C1 segment of cervical spinal cord (tissue), 14 donors: ENCODE data around the gene GRIA1.
"Not testable (repeated sequence)": the region's sequence is repeated elsewhere in the genome, so short reads cannot be mapped to it uniquely, and the experiment has no call there.

Experiments
- DNase-seq, 14 donors: peaks; one replicate each; lab custom pipeline; 2025; lab: John Stamatoyannopoulos, UW

Gene GRIA1

GRCh38 chr5:153824909-153825308, 334.4 kb downstream of the GRIA1 start:
- DNase-seq, result no peak

- DNase-seq, result peak in 5 of 14 donors; percentile 1 to 59 (median 19)
Measured at GRCh38 chr5:153827397-153827796, 336.9 kb downstream of the GRIA1 start.

GRCh38 chr5:153829510-153830065, 339.1 kb downstream of the GRIA1 start:
- DNase-seq, result no peak

GRCh38 chr5:153831973-153832372, 341.5 kb downstream of the GRIA1 start:
- no peak for DNase-seq

- DNase-seq, result no peak
Measured at GRCh38 chr5:153835891-153836515, 345.5 kb downstream of the GRIA1 start.

- not testable (repeated sequence) for DNase-seq
Measured at GRCh38 chr5:153849303-153850113, 359.0 kb downstream of the GRIA1 start.

GRCh38 chr5:153860195-153860886, 369.9 kb downstream of the GRIA1 start:
- no peak for DNase-seq

GRCh38 chr5:153862906-153863305, 372.4 kb downstream of the GRIA1 start:
- DNase-seq, result not testable (repeated sequence)
